ENCODE results near the gene MYH6. TPM values are rescaled to one million over a fixed set of nuclear protein-coding genes. Genes with fewer than 3 reads are reported as not detected.

The MYH6 gene
- total and polyA plus RNA-seq, 4 donors, result 0.05 to 0.17 (median 0.06) TPM; not detected in 1

DNA sequence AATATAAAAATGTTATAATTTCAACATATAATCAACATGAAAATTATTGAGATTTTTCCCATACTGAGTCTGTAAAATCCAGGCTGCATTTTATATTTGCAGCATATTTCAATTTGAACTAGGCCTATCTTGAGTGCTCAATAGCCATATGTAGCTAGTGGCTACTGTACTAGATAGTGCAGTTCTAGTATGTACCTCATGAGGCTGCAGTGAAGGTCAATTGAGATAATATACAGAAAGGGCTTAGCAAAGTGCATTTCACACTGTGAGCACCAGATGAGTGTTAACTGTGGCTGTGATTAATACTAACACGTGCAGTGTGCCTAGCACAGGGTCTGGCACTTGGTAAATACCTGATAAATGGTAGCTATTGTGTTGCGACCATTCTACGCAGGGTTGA lies 50.0 kb downstream of the MYH6 start:
- Histone ChIP-seq H3K27ac (ENCODE audit: low read depth in 1 of 2, low read length in 2 of 2) (no peak overlapping the region), H3K27me3 (ENCODE audit: control insufficient read depth in 4 of 4, insufficient read depth in 4 of 4, low read length in 3 of 4) (peaks cover 0 to 11% (median 0%) of the 10 kb centered on the region in 4 donors), H3K9me3 (ENCODE audit: control insufficient read depth in 4 of 4, low read length in 3 of 4) (no peaks in the 10 kb centered on the region), H3K9ac (ENCODE audit: low read depth in 1 of 2, low read length in 2 of 2) (no peak overlapping the region), H3K4me3 (ENCODE audit: low read depth in 1 of 3, low read length in 3 of 3) (no peak overlapping the region), H3K4me1 (ENCODE audit: control insufficient read depth in 4 of 4, insufficient read depth in 4 of 4, low read length in 3 of 4) (no peaks in the 10 kb centered on the region), H3K36me3 (ENCODE audit: control insufficient read depth in 4 of 4, insufficient read depth in 3 of 4, low read depth in 1 of 4, low read length in 3 of 4) (no peaks in the 10 kb centered on the region)
- TF ChIP-seq, protein P1, sequence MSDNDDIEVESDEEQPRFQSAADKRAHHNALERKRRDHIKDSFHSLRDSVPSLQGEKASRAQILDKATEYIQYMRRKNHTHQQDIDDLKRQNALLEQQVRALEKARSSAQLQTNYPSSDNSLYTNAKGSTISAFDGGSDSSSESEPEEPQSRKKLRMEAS (IDR thresholded peaks at IDR 0.05), result no peak
- no peak for TF ChIP-seq HNF4A (conservative IDR thresholded peaks at IDR 0.05)
- TF ChIP-seq FOXA1 (IDR thresholded peaks at IDR 0.05), result no peak
- TF ChIP-seq, protein P2, sequence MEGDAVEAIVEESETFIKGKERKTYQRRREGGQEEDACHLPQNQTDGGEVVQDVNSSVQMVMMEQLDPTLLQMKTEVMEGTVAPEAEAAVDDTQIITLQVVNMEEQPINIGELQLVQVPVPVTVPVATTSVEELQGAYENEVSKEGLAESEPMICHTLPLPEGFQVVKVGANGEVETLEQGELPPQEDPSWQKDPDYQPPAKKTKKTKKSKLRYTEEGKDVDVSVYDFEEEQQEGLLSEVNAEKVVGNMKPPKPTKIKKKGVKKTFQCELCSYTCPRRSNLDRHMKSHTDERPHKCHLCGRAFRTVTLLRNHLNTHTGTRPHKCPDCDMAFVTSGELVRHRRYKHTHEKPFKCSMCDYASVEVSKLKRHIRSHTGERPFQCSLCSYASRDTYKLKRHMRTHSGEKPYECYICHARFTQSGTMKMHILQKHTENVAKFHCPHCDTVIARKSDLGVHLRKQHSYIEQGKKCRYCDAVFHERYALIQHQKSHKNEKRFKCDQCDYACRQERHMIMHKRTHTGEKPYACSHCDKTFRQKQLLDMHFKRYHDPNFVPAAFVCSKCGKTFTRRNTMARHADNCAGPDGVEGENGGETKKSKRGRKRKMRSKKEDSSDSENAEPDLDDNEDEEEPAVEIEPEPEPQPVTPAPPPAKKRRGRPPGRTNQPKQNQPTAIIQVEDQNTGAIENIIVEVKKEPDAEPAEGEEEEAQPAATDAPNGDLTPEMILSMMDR (IDR thresholded peaks at IDR 0.05; ENCODE audit: low read depth, low read length, missing input control), result no peak
- no peak for TF ChIP-seq EGR1 (IDR thresholded peaks at IDR 0.05; ENCODE audit: low read depth in 2 of 2)
- TF ChIP-seq, protein P3, sequence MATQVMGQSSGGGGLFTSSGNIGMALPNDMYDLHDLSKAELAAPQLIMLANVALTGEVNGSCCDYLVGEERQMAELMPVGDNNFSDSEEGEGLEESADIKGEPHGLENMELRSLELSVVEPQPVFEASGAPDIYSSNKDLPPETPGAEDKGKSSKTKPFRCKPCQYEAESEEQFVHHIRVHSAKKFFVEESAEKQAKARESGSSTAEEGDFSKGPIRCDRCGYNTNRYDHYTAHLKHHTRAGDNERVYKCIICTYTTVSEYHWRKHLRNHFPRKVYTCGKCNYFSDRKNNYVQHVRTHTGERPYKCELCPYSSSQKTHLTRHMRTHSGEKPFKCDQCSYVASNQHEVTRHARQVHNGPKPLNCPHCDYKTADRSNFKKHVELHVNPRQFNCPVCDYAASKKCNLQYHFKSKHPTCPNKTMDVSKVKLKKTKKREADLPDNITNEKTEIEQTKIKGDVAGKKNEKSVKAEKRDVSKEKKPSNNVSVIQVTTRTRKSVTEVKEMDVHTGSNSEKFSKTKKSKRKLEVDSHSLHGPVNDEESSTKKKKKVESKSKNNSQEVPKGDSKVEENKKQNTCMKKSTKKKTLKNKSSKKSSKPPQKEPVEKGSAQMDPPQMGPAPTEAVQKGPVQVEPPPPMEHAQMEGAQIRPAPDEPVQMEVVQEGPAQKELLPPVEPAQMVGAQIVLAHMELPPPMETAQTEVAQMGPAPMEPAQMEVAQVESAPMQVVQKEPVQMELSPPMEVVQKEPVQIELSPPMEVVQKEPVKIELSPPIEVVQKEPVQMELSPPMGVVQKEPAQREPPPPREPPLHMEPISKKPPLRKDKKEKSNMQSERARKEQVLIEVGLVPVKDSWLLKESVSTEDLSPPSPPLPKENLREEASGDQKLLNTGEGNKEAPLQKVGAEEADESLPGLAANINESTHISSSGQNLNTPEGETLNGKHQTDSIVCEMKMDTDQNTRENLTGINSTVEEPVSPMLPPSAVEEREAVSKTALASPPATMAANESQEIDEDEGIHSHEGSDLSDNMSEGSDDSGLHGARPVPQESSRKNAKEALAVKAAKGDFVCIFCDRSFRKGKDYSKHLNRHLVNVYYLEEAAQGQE (IDR thresholded peaks at IDR 0.05), result no peak
- TF ChIP-seq, protein P4, sequence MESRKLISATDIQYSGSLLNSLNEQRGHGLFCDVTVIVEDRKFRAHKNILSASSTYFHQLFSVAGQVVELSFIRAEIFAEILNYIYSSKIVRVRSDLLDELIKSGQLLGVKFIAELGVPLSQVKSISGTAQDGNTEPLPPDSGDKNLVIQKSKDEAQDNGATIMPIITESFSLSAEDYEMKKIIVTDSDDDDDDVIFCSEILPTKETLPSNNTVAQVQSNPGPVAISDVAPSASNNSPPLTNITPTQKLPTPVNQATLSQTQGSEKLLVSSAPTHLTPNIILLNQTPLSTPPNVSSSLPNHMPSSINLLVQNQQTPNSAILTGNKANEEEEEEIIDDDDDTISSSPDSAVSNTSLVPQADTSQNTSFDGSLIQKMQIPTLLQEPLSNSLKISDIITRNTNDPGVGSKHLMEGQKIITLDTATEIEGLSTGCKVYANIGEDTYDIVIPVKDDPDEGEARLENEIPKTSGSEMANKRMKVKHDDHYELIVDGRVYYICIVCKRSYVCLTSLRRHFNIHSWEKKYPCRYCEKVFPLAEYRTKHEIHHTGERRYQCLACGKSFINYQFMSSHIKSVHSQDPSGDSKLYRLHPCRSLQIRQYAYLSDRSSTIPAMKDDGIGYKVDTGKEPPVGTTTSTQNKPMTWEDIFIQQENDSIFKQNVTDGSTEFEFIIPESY (IDR thresholded peaks at IDR 0.05), result no peak
- TF ChIP-seq, protein P5, sequence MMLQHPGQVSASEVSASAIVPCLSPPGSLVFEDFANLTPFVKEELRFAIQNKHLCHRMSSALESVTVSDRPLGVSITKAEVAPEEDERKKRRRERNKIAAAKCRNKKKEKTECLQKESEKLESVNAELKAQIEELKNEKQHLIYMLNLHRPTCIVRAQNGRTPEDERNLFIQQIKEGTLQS (IDR thresholded peaks at IDR 0.05), result no peak
- DNase-seq (ENCODE audit: low spot score), result no peak
- 80% methylated on average over 3 of the region's 3 CpGs for WGBS

DNA sequence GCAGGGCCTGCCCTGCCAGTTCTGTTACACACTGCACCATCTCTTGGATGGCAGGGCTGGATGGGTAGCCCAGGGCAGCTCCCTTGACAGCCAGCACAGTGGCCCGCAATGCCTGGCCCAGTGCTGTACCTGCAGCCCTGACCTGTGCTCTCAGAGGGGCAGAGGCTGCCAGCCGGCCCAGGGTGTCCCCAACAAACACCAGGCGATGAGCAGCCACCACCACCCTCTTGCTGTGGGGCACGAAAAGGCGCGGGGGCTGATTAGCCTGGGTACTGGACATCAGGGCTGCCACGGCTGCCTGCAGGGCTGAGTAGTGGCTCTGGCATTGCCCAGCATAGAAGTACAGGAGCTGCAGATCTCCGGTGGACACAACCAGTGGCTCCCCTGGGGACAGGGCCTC lies 50.8 kb downstream of the MYH6 start:
- no peak for DNase-seq (ENCODE audit: low spot score)
- Histone ChIP-seq H3K27ac (ENCODE audit: low read depth in 1 of 2, low read length in 2 of 2) (no peak overlapping the region), H3K9ac (ENCODE audit: low read depth in 1 of 2, low read length in 2 of 2) (no peak overlapping the region), H3K36me3 (ENCODE audit: control insufficient read depth in 4 of 4, insufficient read depth in 3 of 4, low read depth in 1 of 4, low read length in 3 of 4) (no peaks in the 10 kb centered on the region), H3K27me3 (ENCODE audit: control insufficient read depth in 4 of 4, insufficient read depth in 4 of 4, low read length in 3 of 4) (peaks cover 0 to 11% (median 0%) of the 10 kb centered on the region in 4 donors), H3K4me1 (ENCODE audit: control insufficient read depth in 4 of 4, insufficient read depth in 4 of 4, low read length in 3 of 4) (peaks cover 1 to 6% (median 3%) of the 10 kb centered on the region in 4 donors), H3K9me3 (ENCODE audit: control insufficient read depth in 4 of 4, low read length in 3 of 4) (no peaks in the 10 kb centered on the region), H3K4me3 (ENCODE audit: low read depth in 1 of 3, low read length in 3 of 3) (no peak overlapping the region)
- 93% methylated on average over 8 of the region's 8 CpGs for WGBS
- TF ChIP-seq FOXA1 (IDR thresholded peaks at IDR 0.05) (no peak), JUND (IDR thresholded peaks at IDR 0.05) (no peak), RAD21 (IDR thresholded peaks at IDR 0.05) (no peak), RXRA (IDR thresholded peaks at IDR 0.05) (no peak), EGR1 (IDR thresholded peaks at IDR 0.05; ENCODE audit: low read depth in 2 of 2) (no peak), NR2F2 (IDR thresholded peaks at IDR 0.05) (no peak), SP1 (IDR thresholded peaks at IDR 0.05) (no peak), HNF4G (IDR thresholded peaks at IDR 0.05) (no peak), YY1 (IDR thresholded peaks at IDR 0.05) (no peak), TAF1 (conservative IDR thresholded peaks at IDR 0.05) (no peak)
- TF ChIP-seq, protein P1 (IDR thresholded peaks at IDR 0.05), result no peak
- TF ChIP-seq, protein P4 (IDR thresholded peaks at IDR 0.05), result no peak
- TF ChIP-seq, protein P5 (IDR thresholded peaks at IDR 0.05), result no peak
- TF ChIP-seq, protein P3 (IDR thresholded peaks at IDR 0.05), result no peak

Measured in liver (tissue), 9 donors.